Mesenchymal stem cell (in vitro differentiated cells and primary cell): Measurements from ENCODE around the gene MRTFA.
A peak's percentile ranks its signal among the peaks of the same experiment; 100 is the strongest.

ENCODE experiments used
- DNase-seq: peaks from one replicate; pipeline ENCODE4 v3.0.0-alpha.2; 2013
- H2AFZ ChIP-seq: one replicate; pipeline ENCODE4 v1.6.1; 2013; ENCODE audit warnings: low read depth, mild to moderate bottlenecking, control low read depth, inconsistent platforms, low read length, moderate library complexity
- H2AK5ac ChIP-seq: 2 replicates; pipeline ENCODE4 v1.6.1; 2013; ENCODE audit warnings: low read length, moderate library complexity, mild to moderate bottlenecking, inconsistent platforms; ENCODE audit not compliant: severe bottlenecking
- H2BK120ac ChIP-seq: one replicate; pipeline ENCODE4 v1.6.1; 2013; ENCODE audit warnings: low read depth, mild to moderate bottlenecking, inconsistent platforms, low read length, moderate library complexity
- H2BK12ac ChIP-seq, 2 experiments: one replicate each; pipeline ENCODE4 v1.6.1; 2013; ENCODE audit warnings: inconsistent platforms in 2 of 2, low read length in 2 of 2, mild to moderate bottlenecking in 2 of 2, moderate library complexity in 2 of 2, control low read depth in 1 of 2
- H2BK15ac ChIP-seq: one replicate; pipeline ENCODE4 v1.6.1; 2013; ENCODE audit warnings: mild to moderate bottlenecking, low read depth, inconsistent platforms; ENCODE audit not compliant: poor library complexity, severe bottlenecking
- H2BK5ac ChIP-seq: 2 replicates; pipeline ENCODE4 v1.6.1; 2013; ENCODE audit warnings: low read depth, mild to moderate bottlenecking, low read length, control low read depth, inconsistent platforms; ENCODE audit not compliant: poor library complexity, severe bottlenecking
- H3K14ac ChIP-seq, 2 experiments: one replicate each; pipeline ENCODE4 v1.6.1; 2013; ENCODE audit warnings: inconsistent platforms in 2 of 2, low read length in 2 of 2, control low read depth in 1 of 2, mild to moderate bottlenecking in 1 of 2, moderate library complexity in 1 of 2
- H3K18ac ChIP-seq, 2 experiments: one replicate each; pipeline ENCODE4 v1.6.1; 2013; ENCODE audit warnings: inconsistent platforms in 2 of 2, low read length in 2 of 2, control low read depth in 1 of 2, low read depth in 1 of 2, mild to moderate bottlenecking in 1 of 2
- H3K23ac ChIP-seq, 2 experiments: one replicate each; pipeline ENCODE4 v1.6.1; 2013; ENCODE audit warnings: inconsistent platforms in 2 of 2, low read length in 2 of 2, mild to moderate bottlenecking in 2 of 2, moderate library complexity in 2 of 2, control low read depth in 1 of 2
- H3K27ac ChIP-seq: 2 replicates; pipeline ENCODE4 v1.5.1; 2013; ENCODE audit warnings: mild to moderate bottlenecking, moderate library complexity, low read length, control low read depth, inconsistent platforms; ENCODE audit not compliant: poor library complexity, severe bottlenecking
- H3K27me3 ChIP-seq, 2 experiments: 2 replicates each; pipeline versions ENCODE4 v1.6.1 to v1.7.0; 2013; ENCODE audit warnings: low read length in 2 of 2, mild to moderate bottlenecking in 2 of 2, moderate library complexity in 2 of 2, control low read depth in 1 of 2, inconsistent platforms in 1 of 2; ENCODE audit not compliant: control insufficient read depth in 1 of 2, insufficient read depth in 1 of 2
- H3K36me3 ChIP-seq, 2 experiments: 2 replicates each; pipeline versions ENCODE4 v1.6.1 to v1.7.0; 2013; ENCODE audit warnings: low read length in 2 of 2, control low read depth in 1 of 2, inconsistent platforms in 1 of 2, low read depth in 1 of 2, mild to moderate bottlenecking in 1 of 2; ENCODE audit not compliant: insufficient read depth in 2 of 2, control insufficient read depth in 1 of 2
- H3K4ac ChIP-seq, 2 experiments: one replicate each; pipeline ENCODE4 v1.6.1; 2013; ENCODE audit warnings: inconsistent platforms in 2 of 2, low read length in 2 of 2, mild to moderate bottlenecking in 2 of 2, moderate library complexity in 2 of 2, control low read depth in 1 of 2, low read depth in 1 of 2
- H3K4me1 ChIP-seq: 2 replicates; pipeline ENCODE4 v1.6.1; 2013; ENCODE audit warnings: low read depth, low read length, control low read depth; ENCODE audit not compliant: control insufficient read depth, insufficient read depth
- H3K4me2 ChIP-seq: 2 replicates; pipeline ENCODE4 v1.6.1; 2013; ENCODE audit warnings: low read length, mild to moderate bottlenecking, inconsistent platforms; ENCODE audit not compliant: poor library complexity, severe bottlenecking
- H3K4me3 ChIP-seq, 2 experiments: 2 replicates each; pipeline versions ENCODE4 v1.5.1 to v1.7.0; 2013; ENCODE audit warnings: low read length in 2 of 2, mild to moderate bottlenecking in 2 of 2, control low read depth in 1 of 2, low read depth in 1 of 2; ENCODE audit not compliant: insufficient read depth in 1 of 2
- H3K79me1 ChIP-seq: replicated peaks from 2 replicates; pipeline ENCODE4 v1.6.1; 2013; ENCODE audit warnings: mild to moderate bottlenecking, control low read depth, low read length, inconsistent platforms; ENCODE audit not compliant: poor library complexity, severe bottlenecking
- H3K9ac ChIP-seq: 2 replicates; pipeline ENCODE4 v1.7.0; 2013; ENCODE audit warnings: mild to moderate bottlenecking, low read length, moderate library complexity
- H3K9me3 ChIP-seq: 2 replicates; pipeline ENCODE4 v1.7.0; 2013; ENCODE audit warnings: mild to moderate bottlenecking, low read length; ENCODE audit not compliant: control insufficient read depth
- H4K8ac ChIP-seq: one replicate; pipeline ENCODE4 v1.6.1; 2013; ENCODE audit warnings: inconsistent platforms, mild to moderate bottlenecking, low read length, moderate library complexity
- H4K91ac ChIP-seq: one replicate; pipeline ENCODE4 v1.6.1; 2013; ENCODE audit warnings: mild to moderate bottlenecking, low read length, inconsistent platforms
- WGBS: methylation state at CpG from one replicate; pipeline ENCODE4 v1.1.7; 2013; ENCODE audit warnings: mixed read lengths; 5-methylcytosine and 5-hydroxymethylcytosine counted together

Gene MRTFA

DNA sequence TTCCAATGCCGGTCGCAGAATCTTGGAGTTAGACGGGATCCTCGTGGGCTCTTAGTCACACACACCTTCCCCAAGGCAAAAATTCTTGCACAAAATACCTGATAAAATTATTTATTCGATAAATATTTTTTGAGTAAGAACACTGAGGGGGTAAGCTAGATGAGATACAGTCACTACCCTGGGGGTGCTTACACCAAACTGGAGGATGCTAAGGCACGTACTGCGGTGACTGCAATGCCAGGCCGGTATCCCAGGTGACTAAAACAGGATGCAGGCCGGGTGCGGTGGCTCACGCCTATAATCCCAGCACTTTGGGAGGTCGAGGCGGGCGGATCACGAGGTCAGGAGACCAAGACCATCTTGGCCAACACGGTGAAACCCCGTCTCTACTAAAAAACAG is 1.7 kb upstream of the MRTFA start:
- Histone ChIP-seq H3K18ac (no peak overlapping the region), H3K27ac (no peak overlapping the region), H3K23ac (no peak overlapping the region), H3K36me3 (no peaks in the 10 kb centered on the region), H3K79me1 (peaks cover 9% of the 10 kb centered on the region), H4K91ac (no peak overlapping the region), H4K8ac (no peak overlapping the region), H2AFZ (no peak overlapping the region), H3K4ac (no peak overlapping the region), H2BK5ac (no peak overlapping the region), H3K14ac (no peak overlapping the region), H3K9me3 (no peaks in the 10 kb centered on the region), H3K27me3 (no peaks in the 10 kb centered on the region), H2AK5ac (no peak overlapping the region), H3K4me1 (peaks cover 7% of the 10 kb centered on the region), H2BK15ac (no peak overlapping the region), H2BK12ac (no peak overlapping the region), H3K9ac (no peak overlapping the region), H3K4me2 (no peak overlapping the region), H2BK120ac (no peak overlapping the region), H3K4me3 (no peak overlapping the region)
- 98% methylated on average over 17 of the region's 17 CpGs for WGBS
- DNase-seq: no peak

DNA sequence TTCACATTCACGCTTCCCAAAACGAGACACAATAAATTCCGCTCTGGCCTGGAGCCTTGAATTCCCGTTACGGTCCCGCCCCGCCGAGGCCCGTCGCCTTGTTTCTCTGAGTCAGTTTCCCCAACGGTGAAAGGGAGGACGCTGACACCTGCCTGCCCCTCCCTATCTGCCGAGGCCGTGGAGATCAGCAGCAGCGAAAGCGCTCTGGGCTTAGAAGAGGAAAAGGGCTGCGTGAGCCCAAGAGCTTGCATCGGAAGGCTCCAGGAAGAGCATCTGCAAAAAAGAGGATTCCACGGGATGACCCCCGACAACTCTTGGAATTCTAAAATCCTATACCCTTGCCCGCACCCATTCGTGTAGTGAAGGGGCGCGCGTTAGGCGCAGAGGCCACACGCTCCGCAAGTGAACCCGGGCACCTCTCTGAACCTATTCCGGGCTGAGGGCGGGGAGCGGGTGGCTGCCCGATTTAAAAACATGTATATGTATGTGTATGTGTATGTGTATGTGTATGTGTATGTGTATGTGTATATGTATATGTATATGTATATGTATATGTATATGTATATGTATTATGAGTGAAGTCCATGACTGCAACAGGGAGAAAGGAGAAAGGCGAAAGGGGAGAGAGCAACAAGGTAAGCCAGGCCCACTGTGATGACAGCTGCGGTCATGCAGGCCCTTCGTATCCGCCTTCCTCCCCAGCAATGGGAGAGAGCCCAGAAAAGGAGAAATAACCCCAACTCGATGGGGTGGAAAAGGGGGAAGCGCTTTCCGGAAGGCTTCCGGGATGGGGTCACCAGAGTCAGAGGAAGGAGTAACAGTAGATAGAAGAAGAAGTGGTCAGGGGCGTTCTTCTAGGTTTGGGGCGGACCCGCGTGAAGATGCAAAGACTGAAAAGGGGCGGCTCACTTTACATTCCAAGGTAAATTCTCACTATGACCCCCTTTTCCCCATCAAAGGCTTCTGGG is 948 bp upstream of the MRTFA start:
- WGBS: 28% methylated on average over 42 of the region's 46 CpGs
- no peaks in the 10 kb centered on the region for H3K36me3 ChIP-seq
- peaks cover 7% of the 10 kb centered on the region for H3K4me1 ChIP-seq
- H3K27ac ChIP-seq: peak overlapping the region; percentile 59
- peak overlapping the region; percentile 83 for H3K4me2 ChIP-seq
- H2BK15ac ChIP-seq: no peak overlapping the region
- DNase-seq: no peak
- H3K9ac ChIP-seq: peak overlapping the region; percentile 96
- peak overlapping the region in 1 of 2 experiments; percentile 62 for H3K14ac ChIP-seq
- peak overlapping the region; percentile 85 for H4K91ac ChIP-seq
- H2AK5ac ChIP-seq: no peak overlapping the region
- H3K23ac ChIP-seq: peak overlapping the region in 1 of 2 experiments; percentile 48
- no peak overlapping the region for H2BK5ac ChIP-seq
- no peaks in the 10 kb centered on the region for H3K9me3 ChIP-seq
- H3K79me1 ChIP-seq: peaks cover 9% of the 10 kb centered on the region
- no peaks in the 10 kb centered on the region for H3K27me3 ChIP-seq
- H2BK120ac ChIP-seq: peak overlapping the region; percentile 90
- peak overlapping the region; percentile 3 to 78 for H2BK12ac ChIP-seq
- H3K4me3 ChIP-seq: peak overlapping the region; percentile 68 to 86
- peak overlapping the region; percentile 60 for H2AFZ ChIP-seq
- H3K18ac ChIP-seq: peak overlapping the region; percentile 83 to 95
- H3K4ac ChIP-seq: peak overlapping the region; percentile 89 to 93
- peak overlapping the region; percentile 100 for H4K8ac ChIP-seq

DNA sequence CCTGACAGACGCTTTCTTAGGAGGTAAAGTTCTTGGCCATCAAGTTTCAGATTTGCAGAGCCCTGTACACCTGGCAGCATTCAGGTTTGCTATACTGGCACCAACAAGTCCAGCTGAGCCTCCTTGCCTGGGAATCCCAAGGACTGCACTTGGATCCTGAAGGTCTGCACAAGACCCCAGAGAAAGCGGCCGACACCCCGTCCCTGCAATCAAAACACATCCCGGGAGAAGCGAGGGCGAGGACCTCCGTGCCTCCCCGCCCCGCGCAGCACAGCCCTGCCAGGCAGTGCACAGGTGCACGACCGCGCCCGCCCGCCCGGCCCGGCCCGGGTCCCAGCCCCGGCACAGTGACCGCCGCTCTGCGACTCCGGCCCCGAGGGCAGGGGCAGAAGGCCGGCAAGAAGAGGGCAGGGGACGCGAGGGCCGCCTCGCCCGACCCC is 559 bp downstream of the MRTFA start:
- Histone ChIP-seq H3K4me2 (peak overlapping the region; percentile 97), H3K4ac (peak overlapping the region in 1 of 2 experiments; percentile 1), H2BK5ac (no peak overlapping the region), H3K14ac (peak overlapping the region in 1 of 2 experiments; percentile 9), H3K23ac (peak overlapping the region; percentile 43 to 86), H3K18ac (peak overlapping the region; percentile 40 to 94), H3K36me3 (no peaks in the 10 kb centered on the region), H2AFZ (peak overlapping the region; percentile 85), H3K4me1 (peaks cover 8% of the 10 kb centered on the region), H3K27me3 (no peaks in the 10 kb centered on the region), H2BK12ac (peak overlapping the region; percentile 24 to 33), H2BK120ac (no peak overlapping the region), H3K27ac (no peak overlapping the region), H3K4me3 (peak overlapping the region; percentile 86 to 95), H3K9me3 (no peaks in the 10 kb centered on the region), H4K8ac (peak overlapping the region; percentile 31), H2AK5ac (no peak overlapping the region), H3K79me1 (peaks cover 9% of the 10 kb centered on the region), H4K91ac (no peak overlapping the region), H3K9ac (peak overlapping the region; percentile 96), H2BK15ac (no peak overlapping the region)
- DNase-seq: peak; percentile 24
- WGBS: 1% methylated on average over 29 of the region's 31 CpGs
